K562 (cell line): Measurements from ENCODE around the gene MATCAP1. TPM values are rescaled to one million over a fixed set of nuclear protein-coding genes. Genes with fewer than 3 reads are reported as not detected.
A peak's percentile ranks its signal among the peaks of the same experiment; 100 is the strongest.

Experiments
- FOXK1 ChIP-seq: sonication (generic); formaldehyde crosslinking; IDR thresholded peaks from 2 replicates; pipeline ENCODE4 v1.8.0; 2022; ENCODE audit warnings: missing genetic modification reagents, mild to moderate bottlenecking, borderline replicate concordance
- HMG20A ChIP-seq: fragments of 450-650 bp; formaldehyde crosslinking; conservative IDR thresholded peaks from 2 replicates; pipeline ENCODE4 v1.4.0; 2020; ENCODE audit warnings: mild to moderate bottlenecking, mixed read lengths
- JUNB ChIP-seq: fragments of 450-650 bp; formaldehyde crosslinking; conservative IDR thresholded peaks from 2 replicates; pipeline ENCODE4 v1.4.0; 2020; ENCODE audit warnings: mild to moderate bottlenecking
- MAZ ChIP-seq, 2 experiments: fragments of 450-650 bp in 1 of 2; sonication (generic) in 1 of 2; formaldehyde crosslinking; IDR thresholded peaks in 1 of 2; conservative IDR thresholded peaks in 1 of 2; 2 replicates each; pipeline versions ENCODE4 v1.4.0 to v1.5.0; 2020; ENCODE audit warnings: mild to moderate bottlenecking in 1 of 2, missing genetic modification reagents in 1 of 2
- MBD2 ChIP-seq: sonication (generic); IDR thresholded peaks from 2 replicates; pipeline ENCODE4 v1.6.1; 2016; ENCODE audit warnings: low read depth, borderline replicate concordance
- NFRKB ChIP-seq: fragments of 450-650 bp; IDR thresholded peaks from 2 replicates; pipeline ENCODE4 v1.6.1; 2016; ENCODE audit warnings: low read depth
- PPARD ChIP-seq: fragments of 250-450 bp; sonication (Bioruptor Pico); IDR thresholded peaks from 2 replicates; pipeline ENCODE4 v1.8.0; 2022; ENCODE audit warnings: inconsistent platforms, mild to moderate bottlenecking, moderate library complexity
- SREBF2 ChIP-seq: sonication (generic); formaldehyde crosslinking; IDR thresholded peaks from 2 replicates; pipeline ENCODE4 v1.4.0; 2020; ENCODE audit warnings: mild to moderate bottlenecking, missing genetic modification reagents
- TFE3 ChIP-seq: fragments of 450-650 bp; formaldehyde crosslinking; IDR thresholded peaks from 2 replicates; pipeline ENCODE4 v1.4.0; 2020; ENCODE audit warnings: mild to moderate bottlenecking, mixed read lengths
- YY1 ChIP-seq, 3 experiments: IDR thresholded peaks; 2 replicates each; pipeline ENCODE4 v1.6.1; 2011; ENCODE audit warnings: low read length in 2 of 3, mild to moderate bottlenecking in 2 of 3, moderate library complexity in 2 of 3, borderline replicate concordance in 1 of 3, control low read depth in 1 of 3, low read depth in 1 of 3; ENCODE audit not compliant: insufficient read depth in 3 of 3, insufficient replicate concordance in 2 of 3, control insufficient read depth in 1 of 3, insufficient read length in 1 of 3; ENCODE audit errors: extremely low read depth in 1 of 3
- ZBTB26 ChIP-seq: fragments of 450-650 bp; formaldehyde crosslinking; IDR thresholded peaks from 2 replicates; pipeline ENCODE4 v1.4.0; 2022; ENCODE audit warnings: missing genetic modification characterization
- ZNF354B ChIP-seq: fragments of 250-450 bp; sonication (Bioruptor Pico); IDR thresholded peaks from 2 replicates; pipeline ENCODE4 v1.4.0; 2020
- ZNF830 ChIP-seq: fragments of 250-450 bp; sonication (Bioruptor Pico); IDR thresholded peaks from 2 replicates; pipeline ENCODE4 v1.5.0; 2021; ENCODE audit warnings: mild to moderate bottlenecking
- polyA plus RNA-seq, 8 experiments: library from polyadenylated mRNA; depleted of rRNA in 4 of 8; stranded (reverse) in 5 of 8; unstranded in 3 of 8; fragments of >200 nt; fragmentation: Nextera tagmentation in 2 of 8; fragmentation: Illumina TruSeq in 1 of 8; extraction: Ambion mirVana in 2 of 8; extraction: Trizol in 1 of 8; gene quantifications; 2 replicates each; pipeline versions ENCODE4 v1.2.1 to v1.2.3, GENCODE V29; 2011 to 2014; ENCODE audit warnings: inconsistent platforms in 1 of 8, missing spikeins in 1 of 8
- total RNA-seq, 7 experiments: library from RNA; depleted of rRNA in 6 of 7; stranded (reverse); fragments of >200 nt in 6 of 7; fragmentation: Illumina TruSeq in 2 of 7; extraction: Trizol in 2 of 7; gene quantifications; 2 replicates each; pipeline versions ENCODE4 v1.2.1 to v1.2.3, GENCODE V29; 2011 to 2021; ENCODE audit warnings: low replicate concordance in 1 of 7
- TF ChIP-seq, protein P1 (sequence below): fragments of 250-450 bp; sonication (Bioruptor Pico); IDR thresholded peaks from 2 replicates; pipeline ENCODE4 v1.8.0; 2021; ENCODE audit warnings: borderline replicate concordance, mild to moderate bottlenecking, moderate library complexity; ENCODE audit not compliant: poor library complexity, severe bottlenecking

The MATCAP1 gene
- total and polyA plus RNA-seq, 9 of the 15 experiments (the other 6 are each of a cell fraction or from before 2014, with no cell fraction given) = 3.4 to 20.5 (median 10.3) TPM

- TF ChIP-seq PPARD = no peak
- peak; percentile 56; the same call in 1 of the 2 replicates for TF ChIP-seq NFRKB
- TF ChIP-seq SREBF2 = no peak
- TF ChIP-seq HMG20A (CRISPR knock-in tag) = no peak
- TF ChIP-seq JUNB (CRISPR knock-in tag) = no peak
- TF ChIP-seq MAZ (CRISPR knock-in tag; conservative IDR thresholded peaks at IDR 0.05 in 1 of 2, IDR thresholded peaks at IDR 0.05 in 1 of 2) = peak; percentile 95 to 99
- TF ChIP-seq ZNF354B = no peak
- TF ChIP-seq YY1 (IDR thresholded peaks at IDR 0.05; ENCODE audit: borderline replicate concordance in 1 of 3, control insufficient read depth in 1 of 3, extremely low read depth in 1 of 3, insufficient read depth in 3 of 3, insufficient read length in 1 of 3, insufficient replicate concordance in 2 of 3, low read depth in 1 of 3, low read length in 2 of 3) = peak; percentile 55 to 90 (median 86)
- no peak for TF ChIP-seq ZNF830 (CRISPR knock-in tag)
- no peak for TF ChIP-seq TFE3
- TF ChIP-seq FOXK1 (CRISPR knock-in tag) = no peak
- TF ChIP-seq, protein P1, sequence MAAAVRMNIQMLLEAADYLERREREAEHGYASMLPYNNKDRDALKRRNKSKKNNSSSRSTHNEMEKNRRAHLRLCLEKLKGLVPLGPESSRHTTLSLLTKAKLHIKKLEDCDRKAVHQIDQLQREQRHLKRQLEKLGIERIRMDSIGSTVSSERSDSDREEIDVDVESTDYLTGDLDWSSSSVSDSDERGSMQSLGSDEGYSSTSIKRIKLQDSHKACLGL (CRISPR knock-in tag) = peak; percentile 73
- TF ChIP-seq ZBTB26 (CRISPR knock-in tag) = no peak
- TF ChIP-seq MBD2 = peak; percentile 94
Measured at GRCh38 chr16:67226804-67227566, 43.2 kb upstream of the MATCAP1 start, which contains the start of gene TMEM208 (continued).
